Stimulated activated CD8-positive, alpha-beta memory T cell treated with anti-CD3 and anti-CD28 coated beads, Interleukin-7, amount 100 ng/mL, for 24 hours (primary cell): Measurements from ENCODE around the gene DES.

Experiments used
- DNase-seq: peaks from one replicate; pipeline ENCODE4 v3.0.0-alpha.2; 2020; ENCODE audit warnings: low read depth

The DES gene

GRCh38 chr2:219438453-219438852 lies 20.3 kb downstream of the DES start:
- no peak for DNase-seq

GRCh38 chr2:219439506-219439905 lies 21.3 kb downstream of the DES start:
- no peak for DNase-seq

- DNase-seq, result no peak
Measured at GRCh38 chr2:219440388-219441256, 22.4 kb downstream of the DES start.

- DNase-seq, result no peak
Measured at GRCh38 chr2:219441451-219442255, 23.5 kb downstream of the DES start.

- no peak for DNase-seq
Measured at GRCh38 chr2:219442256-219443015, 24.3 kb downstream of the DES start.

- DNase-seq, result no peak
Measured at GRCh38 chr2:219443016-219443696, 25.0 kb downstream of the DES start.

GRCh38 chr2:219443697-219444023 lies 25.5 kb downstream of the DES start:
- DNase-seq, result no peak

GRCh38 chr2:219444566-219445091 lies 26.5 kb downstream of the DES start:
- no peak for DNase-seq

- DNase-seq, result no peak
Measured at GRCh38 chr2:219445220-219445640, 27.1 kb downstream of the DES start.

GRCh38 chr2:219446101-219446504 lies 27.9 kb downstream of the DES start:
- no peak for DNase-seq

- no peak for DNase-seq
Measured at GRCh38 chr2:219446689-219447088, 28.5 kb downstream of the DES start.

GRCh38 chr2:219447242-219448098 lies 29.3 kb downstream of the DES start:
- no peak for DNase-seq

- no peak for DNase-seq
Measured at GRCh38 chr2:219448099-219448775, 30.1 kb downstream of the DES start.

- DNase-seq, result no peak
Measured at GRCh38 chr2:219448776-219449341, 30.7 kb downstream of the DES start.

- DNase-seq, result no peak
Measured at GRCh38 chr2:219449609-219450008, 31.4 kb downstream of the DES start.

GRCh38 chr2:219451661-219452360 lies 33.6 kb downstream of the DES start:
- no peak for DNase-seq

GRCh38 chr2:219452361-219453317 lies 34.5 kb downstream of the DES start:
- DNase-seq, result no peak
